Activated naive CD4-positive, alpha-beta T cell treated with anti-CD3 and anti-CD28 coated beads for 36 hours (primary cell): ENCODE data around the gene RRBP1. TPM values are rescaled to one million over a fixed set of nuclear protein-coding genes. Genes with fewer than 3 reads are reported as not detected.

Source experiments
- CTCF ChIA-PET: fragments of 350-600 bp; sonication (Branson Sonifier 250); formaldehyde crosslinking; loops from one replicate; lab custom pipeline; 2021; ENCODE audit warnings: antibody characterized with exemption; lab: Charles Lee
- DNase-seq: peaks from one replicate; pipeline ENCODE4 v3.0.0-alpha.2; 2020
- H3K27ac Mint-ChIP-seq: one replicate; pipeline ENCODE4 v1.8.0; 2021; ENCODE audit warnings: mild to moderate bottlenecking, mixed read lengths
- H3K27me3 Mint-ChIP-seq: one replicate; pipeline ENCODE4 v1.8.0; 2021; ENCODE audit warnings: low read depth, mixed read lengths
- H3K36me3 Mint-ChIP-seq: one replicate; pipeline ENCODE4 v1.8.0; 2021; ENCODE audit warnings: low read depth, mixed read lengths
- H3K4me1 Mint-ChIP-seq: one replicate; pipeline ENCODE4 v1.8.0; 2021; ENCODE audit warnings: low read depth, mixed read lengths
- H3K4me3 Mint-ChIP-seq: one replicate; pipeline ENCODE4 v1.8.0; 2021; ENCODE audit warnings: mild to moderate bottlenecking, moderate library complexity, mixed read lengths
- H3K9me3 Mint-ChIP-seq: one replicate; pipeline ENCODE4 v1.8.0; 2021; ENCODE audit warnings: mixed read lengths
- intact Hi-C: fragments of 100-400 bp; cut with micrococcal nuclease; formaldehyde crosslinking; loops from one replicate; pipeline ENCODE4 v1.15.1; 2023
- total RNA-seq, 2 experiments: library from RNA; stranded (reverse); gene quantifications; one replicate each; pipeline ENCODE4 v1.2.3, GENCODE V29; 2021

Gene RRBP1
- total RNA-seq, 2 experiments from 2014 or later, result 19.6 to 20.0 TPM

DNA sequence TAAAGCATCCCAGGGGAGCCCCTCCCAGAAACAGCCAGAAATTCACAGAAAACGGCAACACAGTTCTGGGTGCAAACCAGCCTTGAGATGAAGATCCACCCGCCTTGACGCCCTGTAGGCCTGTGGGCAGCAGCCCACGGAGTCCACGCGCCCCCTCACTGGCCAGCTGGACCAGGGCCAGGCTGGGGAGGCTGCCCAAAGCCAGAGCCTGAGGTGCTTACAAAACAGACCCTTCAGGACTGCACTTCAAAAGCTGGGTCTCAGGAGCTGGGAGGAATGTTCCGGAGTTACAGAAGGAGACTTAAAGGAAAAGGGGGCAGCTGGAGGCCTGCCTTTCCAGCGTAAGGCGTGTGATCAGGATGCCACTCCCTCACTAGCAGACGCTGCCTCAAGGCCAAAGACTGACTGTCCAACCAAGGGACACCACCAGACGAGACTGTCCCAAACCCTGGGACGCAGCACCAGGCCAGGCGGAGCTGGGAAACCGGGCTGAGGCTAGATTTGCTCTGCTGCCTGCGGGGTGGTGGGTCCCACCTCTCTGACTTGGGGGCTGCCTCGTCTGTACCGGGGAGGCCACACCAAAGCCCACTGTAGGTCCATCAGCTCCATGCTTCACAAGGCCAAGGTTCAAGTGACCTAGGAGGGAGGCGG, 48.1 kb downstream of the RRBP1 start:
- CTCF ChIA-PET, result interaction anchor here (0.9 to 1.4 kb wide), 2 partner anchors 97 to 128 kb away, joined by 4 read pairs; no protein-coding TSS in a partner anchor
- H3K27me3 Mint-ChIP-seq, result no peaks in the 10 kb centered on the region
- no peak for DNase-seq

DNA sequence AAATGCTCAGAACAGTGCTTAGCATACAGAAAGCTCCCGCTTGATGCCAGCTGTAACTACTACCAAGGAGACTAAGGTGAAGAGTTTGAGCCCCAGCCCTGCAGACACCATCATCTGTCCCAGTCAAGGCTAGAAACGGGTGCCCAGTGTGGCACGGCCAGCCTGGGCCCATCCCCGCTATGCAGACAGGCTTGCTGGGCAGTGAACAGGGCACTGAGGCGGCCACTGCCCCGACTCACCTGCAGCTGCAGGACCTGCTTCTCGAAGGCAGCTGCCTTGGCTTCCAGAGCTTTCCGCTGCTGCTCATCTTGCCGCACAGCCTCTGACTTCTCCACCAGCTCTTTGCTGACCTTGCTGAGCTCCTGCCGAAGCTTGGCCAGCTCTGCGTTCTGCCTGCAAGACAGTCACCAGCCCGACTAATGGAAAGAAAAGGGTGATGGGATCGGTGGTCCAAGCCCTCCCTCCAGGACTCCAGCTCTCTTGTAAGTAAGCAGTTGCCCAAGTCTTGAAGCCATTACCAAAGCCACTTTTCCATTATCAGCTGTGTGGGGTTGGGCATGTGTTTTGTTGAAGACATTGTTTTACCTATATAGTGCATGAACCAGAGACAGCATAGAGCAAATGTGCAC, 48.7 kb downstream of the RRBP1 start:
- Mint-ChIP-seq H3K27me3 (no peaks in the 10 kb centered on the region), H3K27ac (no peak overlapping the region), H3K9me3 (no peaks in the 10 kb centered on the region), H3K36me3 (peaks cover 1% of the 10 kb centered on the region), H3K4me1 (no peaks in the 10 kb centered on the region), H3K4me3 (no peak overlapping the region)
- intact Hi-C loops, result no loop called here
- CTCF ChIA-PET, result no interaction called here
- no peak for DNase-seq

More for the DNA sequence above, 48.1 kb downstream of the RRBP1 start:
- Mint-ChIP-seq H3K36me3 (no peaks in the 10 kb centered on the region), H3K27ac (no peak overlapping the region), H3K4me1 (no peaks in the 10 kb centered on the region), H3K4me3 (no peak overlapping the region), H3K9me3 (no peaks in the 10 kb centered on the region)
- intact Hi-C loops, result no loop called here

DNA sequence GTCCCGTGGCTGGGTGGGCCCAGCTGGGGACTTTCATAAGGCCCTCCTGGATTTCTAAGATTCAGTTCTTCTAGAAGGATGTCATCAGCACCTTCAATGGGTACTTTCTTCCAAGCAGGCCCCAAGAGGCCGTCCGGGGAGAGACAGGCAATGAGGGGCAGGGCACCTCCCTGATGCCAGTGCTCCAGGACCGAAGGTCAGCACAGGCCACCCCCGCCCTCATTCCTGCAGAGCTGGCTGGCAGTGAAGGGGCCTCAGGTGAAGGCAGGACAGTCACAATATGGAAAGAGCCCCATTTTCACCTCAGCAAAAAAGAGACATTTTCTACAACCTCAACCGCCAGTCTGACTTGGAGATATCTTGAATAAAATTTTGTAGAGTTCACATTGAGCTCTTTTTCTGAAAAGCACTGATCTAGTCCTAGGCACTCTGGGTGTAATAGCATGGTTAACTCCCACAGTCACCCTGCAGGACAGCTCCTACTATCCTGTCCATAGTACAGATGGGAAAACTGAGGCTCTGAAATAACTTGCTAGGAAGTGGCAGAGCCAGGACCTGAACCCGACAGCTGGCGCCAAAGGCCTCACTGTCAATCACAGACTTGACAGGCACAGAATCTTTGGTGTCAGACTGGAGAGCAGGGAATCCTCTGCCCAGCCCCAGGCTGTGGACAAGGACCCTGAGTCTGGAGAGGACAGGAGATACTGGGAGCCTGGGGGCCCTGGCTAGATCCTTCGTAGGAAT, 50.3 kb downstream of the RRBP1 start:
- no peaks in the 10 kb centered on the region for H3K4me1 Mint-ChIP-seq
- DNase-seq, result no peak
- intact Hi-C loops, result no loop called here
- H3K27me3 Mint-ChIP-seq, result no peaks in the 10 kb centered on the region
- peaks cover 2% of the 10 kb centered on the region for H3K36me3 Mint-ChIP-seq
- CTCF ChIA-PET, result interaction anchor here (0.8 kb wide), 1 partner anchor 100 kb away, joined by 5 read pairs; the partner anchor contains the start of gene BFSP1
- no peak overlapping the region for H3K27ac Mint-ChIP-seq
- no peak overlapping the region for H3K4me3 Mint-ChIP-seq
- H3K9me3 Mint-ChIP-seq, result no peaks in the 10 kb centered on the region

DNA sequence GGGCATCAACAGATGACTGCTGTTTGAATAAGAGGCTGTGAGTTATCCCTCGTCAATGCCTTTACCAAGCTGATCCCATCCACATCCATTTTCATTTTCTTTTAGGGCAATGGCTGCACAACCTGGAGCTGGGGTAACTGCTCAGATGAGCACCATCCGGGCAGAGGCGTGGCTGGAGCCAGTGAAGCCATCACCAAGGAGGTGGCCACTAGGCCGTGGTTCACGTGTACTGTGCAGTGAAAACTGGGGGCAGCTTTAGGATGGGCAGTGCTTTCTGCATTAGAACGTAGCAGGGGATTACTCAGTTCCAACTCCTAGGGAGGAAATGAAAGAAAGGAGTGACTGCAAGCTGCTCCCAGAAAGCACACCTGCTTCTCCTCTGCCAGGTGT, 51.2 kb downstream of the RRBP1 start:
- Mint-ChIP-seq H3K27me3 (no peaks in the 10 kb centered on the region), H3K9me3 (no peaks in the 10 kb centered on the region), H3K4me1 (no peaks in the 10 kb centered on the region), H3K27ac (no peak overlapping the region), H3K4me3 (no peak overlapping the region), H3K36me3 (peaks cover 2% of the 10 kb centered on the region)
- CTCF ChIA-PET, result interaction anchor here (0.8 kb wide), 1 partner anchor 99 kb away, joined by 5 read pairs; the partner anchor contains the start of gene BFSP1
- intact Hi-C loops, result no loop called here
- DNase-seq, result no peak

DNA sequence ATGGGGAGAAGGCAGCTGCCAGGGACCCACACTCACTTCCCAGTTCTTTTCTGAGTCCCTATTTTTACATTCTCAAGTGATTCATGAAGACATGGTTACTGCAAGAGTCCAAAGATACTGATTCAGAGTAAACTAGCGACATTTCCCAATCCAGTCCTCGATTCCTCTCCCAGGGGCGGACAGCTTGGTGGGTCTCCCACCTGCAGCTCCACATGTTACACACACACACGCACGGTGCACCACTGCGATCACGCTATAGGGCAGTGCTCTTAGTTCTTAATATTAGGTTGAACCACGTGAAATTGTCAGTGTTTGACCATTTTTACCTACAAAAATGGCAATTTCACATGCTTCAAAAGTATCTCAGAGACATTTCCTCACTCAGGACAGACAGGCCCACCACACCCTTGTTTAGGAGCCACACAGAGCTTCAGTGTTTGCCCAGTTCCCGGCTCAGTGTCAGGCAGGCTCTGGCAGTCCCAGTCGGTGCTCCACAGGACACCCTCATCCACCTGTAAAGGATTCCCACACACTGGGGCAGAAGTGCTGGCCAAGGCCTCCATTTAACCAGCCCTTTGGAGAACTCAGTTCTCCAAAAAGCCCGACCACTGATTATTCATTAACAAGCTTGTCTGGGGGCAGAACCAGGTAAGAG, 51.8 kb downstream of the RRBP1 start:
- no peak overlapping the region for H3K27ac Mint-ChIP-seq
- H3K27me3 Mint-ChIP-seq, result no peaks in the 10 kb centered on the region
- DNase-seq, result no peak
- H3K36me3 Mint-ChIP-seq, result peaks cover 2% of the 10 kb centered on the region
- no peak overlapping the region for H3K4me3 Mint-ChIP-seq
- no peaks in the 10 kb centered on the region for H3K4me1 Mint-ChIP-seq
- H3K9me3 Mint-ChIP-seq, result no peaks in the 10 kb centered on the region
- CTCF ChIA-PET, result no interaction called here
- intact Hi-C loops, result no loop called here

DNA sequence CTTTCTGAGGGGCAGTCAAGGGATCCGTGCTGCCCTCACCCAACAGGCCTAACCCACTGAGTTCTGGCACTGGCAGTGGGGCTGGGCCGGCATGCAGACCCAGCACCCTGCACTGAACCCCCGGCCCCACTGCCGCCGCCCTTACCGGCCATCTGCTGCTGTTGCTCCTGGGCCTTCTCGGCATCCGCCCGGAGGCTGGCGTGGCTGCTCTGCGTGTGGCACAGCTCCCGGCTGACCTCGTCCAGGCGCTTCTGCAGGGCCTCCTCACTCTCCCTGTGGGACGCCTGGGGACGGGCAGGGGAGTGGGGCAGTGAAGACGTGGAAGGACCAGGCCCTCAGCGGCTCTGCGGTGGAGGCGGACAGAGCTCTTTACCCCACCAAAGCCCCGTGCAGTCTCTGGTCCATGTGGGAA, 52.4 kb downstream of the RRBP1 start:
- intact Hi-C loops, result no loop called here
- peaks cover 2% of the 10 kb centered on the region for H3K36me3 Mint-ChIP-seq
- no peak for DNase-seq
- no peaks in the 10 kb centered on the region for H3K27me3 Mint-ChIP-seq
- no peaks in the 10 kb centered on the region for H3K4me1 Mint-ChIP-seq
- no peak overlapping the region for H3K4me3 Mint-ChIP-seq
- CTCF ChIA-PET, result no interaction called here
- no peaks in the 10 kb centered on the region for H3K9me3 Mint-ChIP-seq
- H3K27ac Mint-ChIP-seq, result no peak overlapping the region

DNA sequence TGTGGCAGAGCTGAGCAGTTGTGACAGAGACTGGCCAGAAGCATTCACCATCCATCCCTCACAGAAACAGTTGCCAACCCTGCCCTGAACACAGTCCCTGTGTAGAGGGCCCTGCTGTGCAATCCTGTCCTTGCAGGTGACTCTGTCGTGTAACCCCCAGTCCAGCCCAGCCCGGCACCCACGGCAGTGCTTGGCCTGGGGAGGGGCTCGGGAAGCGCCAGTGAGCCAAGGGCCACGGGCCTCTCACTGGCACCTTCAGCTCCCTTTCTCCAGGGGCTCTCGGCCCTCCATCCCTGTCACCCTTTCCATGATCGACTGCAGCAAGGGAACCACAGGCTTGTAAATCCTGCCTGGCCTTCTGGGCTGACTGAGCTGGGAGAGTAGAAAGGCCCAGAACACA, 53.0 kb downstream of the RRBP1 start:
- Mint-ChIP-seq H3K4me3 (no peak overlapping the region), H3K27me3 (no peaks in the 10 kb centered on the region), H3K4me1 (no peaks in the 10 kb centered on the region), H3K27ac (no peak overlapping the region), H3K9me3 (no peaks in the 10 kb centered on the region), H3K36me3 (peaks cover 2% of the 10 kb centered on the region)
- CTCF ChIA-PET, result interaction anchor here (0.6 to 1.5 kb wide), 2 partner anchors 53 to 370 kb away, joined by 4 to 5 read pairs; partner anchors contain the start of gene RRBP1
- DNase-seq, result no peak
- intact Hi-C loops, result no loop called here

DNA sequence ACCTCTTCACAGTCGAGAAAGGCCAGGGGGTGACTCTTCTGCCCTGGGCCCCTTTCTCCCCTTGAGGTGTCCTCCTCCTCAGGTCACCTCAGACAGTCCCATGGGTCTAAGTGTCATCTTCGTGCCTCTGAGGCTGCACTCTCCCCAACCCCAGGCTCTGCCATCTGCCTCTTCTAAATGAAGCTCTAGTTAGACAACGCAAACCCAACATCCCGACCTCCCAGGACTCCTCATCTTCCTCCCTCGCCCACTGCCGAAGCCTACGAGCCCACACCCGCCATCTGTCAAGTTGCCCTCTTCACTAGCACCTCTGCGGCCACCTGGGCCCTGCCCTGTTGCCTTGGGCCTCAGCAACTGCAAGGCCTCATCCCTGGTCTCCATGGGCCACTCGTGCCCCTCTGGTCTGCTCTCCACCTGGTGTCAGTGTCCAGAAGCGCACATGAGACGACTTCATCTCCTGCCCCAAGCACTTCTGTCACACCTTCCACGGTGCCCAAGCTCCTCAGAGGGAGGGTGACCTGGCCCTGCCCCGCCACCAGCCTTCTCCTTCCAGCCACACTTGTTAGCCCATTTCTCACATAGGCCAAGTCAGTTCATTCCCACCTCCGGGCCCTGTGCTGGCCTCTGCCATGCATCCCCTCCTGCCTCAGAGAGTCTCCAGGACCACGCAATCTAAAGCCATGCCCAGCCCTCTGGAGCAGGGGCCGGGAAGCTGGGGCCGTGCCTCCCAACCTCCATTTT, 53.8 kb downstream of the RRBP1 start:
- Mint-ChIP-seq H3K9me3 (no peaks in the 10 kb centered on the region), H3K36me3 (peaks cover 2% of the 10 kb centered on the region), H3K4me3 (no peak overlapping the region), H3K27me3 (no peaks in the 10 kb centered on the region), H3K4me1 (no peaks in the 10 kb centered on the region), H3K27ac (no peak overlapping the region)
- DNase-seq, result no peak
- CTCF ChIA-PET, result interaction anchor here (0.6 to 1.5 kb wide), 2 partner anchors 54 to 370 kb away, joined by 4 to 5 read pairs; partner anchors contain the start of gene RRBP1
- intact Hi-C loops, result no loop called here

DNA sequence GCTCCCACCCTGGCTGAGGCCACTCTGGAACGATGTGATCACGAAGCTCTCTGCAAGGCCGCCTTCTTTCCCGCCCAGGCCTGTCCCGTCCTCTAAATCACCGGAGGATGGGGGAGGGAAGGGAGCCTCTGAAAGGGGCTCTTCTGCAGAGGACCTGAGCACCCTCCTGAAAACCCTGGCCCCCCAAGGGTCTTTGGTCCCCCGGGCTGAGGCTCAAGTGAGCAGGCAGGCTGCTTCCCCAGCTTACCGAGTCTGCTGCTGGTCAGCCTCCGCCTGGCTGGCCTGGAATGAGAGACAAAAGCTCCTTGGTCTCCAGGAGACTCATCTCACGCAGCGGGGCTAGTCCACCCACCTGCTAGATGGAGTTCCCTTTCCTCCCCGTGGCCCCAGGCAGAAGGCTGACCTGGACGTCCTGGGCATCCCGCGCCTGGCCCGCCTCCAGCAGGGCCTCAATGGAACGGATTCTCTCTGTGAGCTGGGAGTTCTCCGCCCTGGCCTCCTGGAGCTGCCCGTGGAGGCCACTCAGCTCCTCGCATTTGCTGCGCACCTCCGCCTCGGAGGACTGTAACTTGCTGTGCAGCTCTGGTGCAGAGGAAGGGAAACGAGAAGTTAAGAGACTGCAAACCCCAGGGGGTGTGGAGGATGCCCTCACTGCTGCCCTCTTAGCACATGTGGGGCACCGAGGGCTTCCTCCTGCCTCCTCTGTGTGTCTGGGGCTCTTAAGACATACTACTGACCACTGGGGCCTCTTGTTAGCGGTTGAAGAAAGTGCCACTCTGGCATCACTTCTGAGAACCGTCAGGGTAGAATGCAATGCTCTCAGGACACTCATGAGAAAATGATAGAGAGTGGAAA, 54.7 kb downstream of the RRBP1 start:
- Mint-ChIP-seq H3K27me3 (no peaks in the 10 kb centered on the region), H3K27ac (no peak overlapping the region), H3K36me3 (peaks cover 2% of the 10 kb centered on the region), H3K9me3 (no peaks in the 10 kb centered on the region), H3K4me1 (no peaks in the 10 kb centered on the region), H3K4me3 (no peak overlapping the region)
- intact Hi-C loops, result no loop called here
- no peak for DNase-seq
- CTCF ChIA-PET, result interaction anchor here (1.1 to 1.5 kb wide), 2 partner anchors 28 to 55 kb away, joined by 3 to 4 read pairs; partner anchors contain the start of gene RRBP1

DNA sequence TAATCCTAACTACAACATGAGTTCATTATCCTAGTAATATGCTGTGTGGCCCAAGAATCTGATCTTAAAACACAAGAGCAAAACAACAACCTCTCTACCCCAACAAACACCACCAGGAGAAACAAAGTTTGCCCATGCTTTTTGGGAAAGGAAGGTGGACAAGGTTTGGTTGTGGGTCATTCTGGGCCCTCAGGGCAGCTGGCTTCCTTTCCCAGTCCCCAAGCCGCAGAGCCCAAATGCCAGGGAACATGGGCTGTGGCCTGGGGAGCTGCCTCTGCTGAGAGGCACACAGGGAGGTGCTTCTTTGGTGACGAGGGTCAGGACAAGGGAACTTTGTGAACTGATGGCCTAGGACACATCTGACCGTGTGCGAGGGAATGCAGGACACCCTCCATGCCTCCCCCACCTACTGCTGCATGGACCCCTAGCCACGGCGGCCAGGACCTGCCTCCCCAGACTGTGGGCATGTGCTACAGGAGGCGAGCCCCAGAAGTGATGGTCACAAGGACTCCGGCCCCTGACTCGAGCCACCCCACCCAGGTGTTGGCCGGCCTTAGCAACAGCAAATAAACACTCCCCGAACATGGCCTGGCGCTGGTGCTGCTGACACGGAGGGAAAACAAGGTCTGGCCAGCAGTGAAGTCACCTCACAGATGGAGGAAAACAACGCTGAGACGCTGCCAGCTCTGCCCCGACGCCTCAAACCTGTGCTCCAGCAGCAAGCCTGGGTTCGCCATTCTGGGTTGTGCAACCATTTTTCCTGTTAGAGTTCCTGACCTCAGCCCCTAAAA, 55.6 kb downstream of the RRBP1 start:
- Mint-ChIP-seq H3K4me1 (no peaks in the 10 kb centered on the region), H3K9me3 (no peaks in the 10 kb centered on the region), H3K36me3 (peaks cover 2% of the 10 kb centered on the region), H3K27me3 (no peaks in the 10 kb centered on the region), H3K27ac (no peak overlapping the region), H3K4me3 (no peak overlapping the region)
- DNase-seq, result no peak
- intact Hi-C loops, result no loop called here
- CTCF ChIA-PET, result interaction anchor here (1.1 kb wide), 1 partner anchor 29 kb away, joined by 3 read pairs; no protein-coding TSS in a partner anchor
